ENCODE results near the gene TRAK2. TPM values are rescaled to one million over a fixed set of nuclear protein-coding genes. Genes with fewer than 3 reads are reported as not detected.

The TRAK2 gene
- total RNA-seq, 1 experiment from 2014 or later: 12.8 TPM

- ATAC-seq: peak; percentile 30; the same call in 1 of the 2 replicates
- POLR2A ChIA-PET: no interaction called here
- CTCF ChIA-PET: interaction anchor here (0.5 kb wide), 1 partner anchor 951 kb away, joined by 4 read pairs; no protein-coding TSS in a partner anchor
- Mint-ChIP-seq H3K27me3 (ENCODE audit: low read depth) (peaks cover 4% of the 10 kb centered on the region; the same call in 1 of the 2 replicates), H3K9me3 (peaks cover 36% of the 10 kb centered on the region), H3K4me3 (no peak overlapping the region), H3K4me1 (peaks cover 12% of the 10 kb centered on the region), H3K27ac (no peak overlapping the region), H3K36me3 (peaks cover 33% of the 10 kb centered on the region)
- TF ChIP-seq, protein P1, sequence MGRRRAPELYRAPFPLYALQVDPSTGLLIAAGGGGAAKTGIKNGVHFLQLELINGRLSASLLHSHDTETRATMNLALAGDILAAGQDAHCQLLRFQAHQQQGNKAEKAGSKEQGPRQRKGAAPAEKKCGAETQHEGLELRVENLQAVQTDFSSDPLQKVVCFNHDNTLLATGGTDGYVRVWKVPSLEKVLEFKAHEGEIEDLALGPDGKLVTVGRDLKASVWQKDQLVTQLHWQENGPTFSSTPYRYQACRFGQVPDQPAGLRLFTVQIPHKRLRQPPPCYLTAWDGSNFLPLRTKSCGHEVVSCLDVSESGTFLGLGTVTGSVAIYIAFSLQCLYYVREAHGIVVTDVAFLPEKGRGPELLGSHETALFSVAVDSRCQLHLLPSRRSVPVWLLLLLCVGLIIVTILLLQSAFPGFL (CRISPR knock-in tag; IDR thresholded peaks at IDR 0.05; ENCODE audit: borderline replicate concordance): no peak
- TF ChIP-seq, protein P2, sequence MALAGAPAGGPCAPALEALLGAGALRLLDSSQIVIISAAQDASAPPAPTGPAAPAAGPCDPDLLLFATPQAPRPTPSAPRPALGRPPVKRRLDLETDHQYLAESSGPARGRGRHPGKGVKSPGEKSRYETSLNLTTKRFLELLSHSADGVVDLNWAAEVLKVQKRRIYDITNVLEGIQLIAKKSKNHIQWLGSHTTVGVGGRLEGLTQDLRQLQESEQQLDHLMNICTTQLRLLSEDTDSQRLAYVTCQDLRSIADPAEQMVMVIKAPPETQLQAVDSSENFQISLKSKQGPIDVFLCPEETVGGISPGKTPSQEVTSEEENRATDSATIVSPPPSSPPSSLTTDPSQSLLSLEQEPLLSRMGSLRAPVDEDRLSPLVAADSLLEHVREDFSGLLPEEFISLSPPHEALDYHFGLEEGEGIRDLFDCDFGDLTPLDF (CRISPR knock-in tag; IDR thresholded peaks at IDR 0.05): no peak
- TF ChIP-seq ZNF138 (CRISPR knock-in tag; conservative IDR thresholded peaks at IDR 0.05) (no peak), ATF1 (CRISPR knock-in tag; IDR thresholded peaks at IDR 0.05) (no peak), ESRRA (CRISPR knock-in tag; IDR thresholded peaks at IDR 0.05; ENCODE audit: borderline replicate concordance) (no peak), NR3C1 (CRISPR knock-in tag; conservative IDR thresholded peaks at IDR 0.05; ENCODE audit: low read depth) (no peak), AR (CRISPR knock-in tag; IDR thresholded peaks at IDR 0.05) (no peak), USF1 (CRISPR knock-in tag; IDR thresholded peaks at IDR 0.05) (no peak), ZNF317 (CRISPR knock-in tag; IDR thresholded peaks at IDR 0.05; ENCODE audit: borderline replicate concordance, low read depth) (no peak), CREB1 (CRISPR knock-in tag; IDR thresholded peaks at IDR 0.05) (no peak), PRRX2 (CRISPR knock-in tag; IDR thresholded peaks at IDR 0.05) (no peak), GABPB1 (CRISPR knock-in tag; IDR thresholded peaks at IDR 0.05) (no peak), FOXK1 (CRISPR knock-in tag; IDR thresholded peaks at IDR 0.05) (no peak)
- TF ChIP-seq, protein P3, sequence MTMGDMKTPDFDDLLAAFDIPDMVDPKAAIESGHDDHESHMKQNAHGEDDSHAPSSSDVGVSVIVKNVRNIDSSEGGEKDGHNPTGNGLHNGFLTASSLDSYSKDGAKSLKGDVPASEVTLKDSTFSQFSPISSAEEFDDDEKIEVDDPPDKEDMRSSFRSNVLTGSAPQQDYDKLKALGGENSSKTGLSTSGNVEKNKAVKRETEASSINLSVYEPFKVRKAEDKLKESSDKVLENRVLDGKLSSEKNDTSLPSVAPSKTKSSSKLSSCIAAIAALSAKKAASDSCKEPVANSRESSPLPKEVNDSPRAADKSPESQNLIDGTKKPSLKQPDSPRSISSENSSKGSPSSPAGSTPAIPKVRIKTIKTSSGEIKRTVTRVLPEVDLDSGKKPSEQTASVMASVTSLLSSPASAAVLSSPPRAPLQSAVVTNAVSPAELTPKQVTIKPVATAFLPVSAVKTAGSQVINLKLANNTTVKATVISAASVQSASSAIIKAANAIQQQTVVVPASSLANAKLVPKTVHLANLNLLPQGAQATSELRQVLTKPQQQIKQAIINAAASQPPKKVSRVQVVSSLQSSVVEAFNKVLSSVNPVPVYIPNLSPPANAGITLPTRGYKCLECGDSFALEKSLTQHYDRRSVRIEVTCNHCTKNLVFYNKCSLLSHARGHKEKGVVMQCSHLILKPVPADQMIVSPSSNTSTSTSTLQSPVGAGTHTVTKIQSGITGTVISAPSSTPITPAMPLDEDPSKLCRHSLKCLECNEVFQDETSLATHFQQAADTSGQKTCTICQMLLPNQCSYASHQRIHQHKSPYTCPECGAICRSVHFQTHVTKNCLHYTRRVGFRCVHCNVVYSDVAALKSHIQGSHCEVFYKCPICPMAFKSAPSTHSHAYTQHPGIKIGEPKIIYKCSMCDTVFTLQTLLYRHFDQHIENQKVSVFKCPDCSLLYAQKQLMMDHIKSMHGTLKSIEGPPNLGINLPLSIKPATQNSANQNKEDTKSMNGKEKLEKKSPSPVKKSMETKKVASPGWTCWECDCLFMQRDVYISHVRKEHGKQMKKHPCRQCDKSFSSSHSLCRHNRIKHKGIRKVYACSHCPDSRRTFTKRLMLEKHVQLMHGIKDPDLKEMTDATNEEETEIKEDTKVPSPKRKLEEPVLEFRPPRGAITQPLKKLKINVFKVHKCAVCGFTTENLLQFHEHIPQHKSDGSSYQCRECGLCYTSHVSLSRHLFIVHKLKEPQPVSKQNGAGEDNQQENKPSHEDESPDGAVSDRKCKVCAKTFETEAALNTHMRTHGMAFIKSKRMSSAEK (CRISPR knock-in tag; IDR thresholded peaks at IDR 0.05; ENCODE audit: borderline replicate concordance): no peak
- TF ChIP-seq, protein P4, sequence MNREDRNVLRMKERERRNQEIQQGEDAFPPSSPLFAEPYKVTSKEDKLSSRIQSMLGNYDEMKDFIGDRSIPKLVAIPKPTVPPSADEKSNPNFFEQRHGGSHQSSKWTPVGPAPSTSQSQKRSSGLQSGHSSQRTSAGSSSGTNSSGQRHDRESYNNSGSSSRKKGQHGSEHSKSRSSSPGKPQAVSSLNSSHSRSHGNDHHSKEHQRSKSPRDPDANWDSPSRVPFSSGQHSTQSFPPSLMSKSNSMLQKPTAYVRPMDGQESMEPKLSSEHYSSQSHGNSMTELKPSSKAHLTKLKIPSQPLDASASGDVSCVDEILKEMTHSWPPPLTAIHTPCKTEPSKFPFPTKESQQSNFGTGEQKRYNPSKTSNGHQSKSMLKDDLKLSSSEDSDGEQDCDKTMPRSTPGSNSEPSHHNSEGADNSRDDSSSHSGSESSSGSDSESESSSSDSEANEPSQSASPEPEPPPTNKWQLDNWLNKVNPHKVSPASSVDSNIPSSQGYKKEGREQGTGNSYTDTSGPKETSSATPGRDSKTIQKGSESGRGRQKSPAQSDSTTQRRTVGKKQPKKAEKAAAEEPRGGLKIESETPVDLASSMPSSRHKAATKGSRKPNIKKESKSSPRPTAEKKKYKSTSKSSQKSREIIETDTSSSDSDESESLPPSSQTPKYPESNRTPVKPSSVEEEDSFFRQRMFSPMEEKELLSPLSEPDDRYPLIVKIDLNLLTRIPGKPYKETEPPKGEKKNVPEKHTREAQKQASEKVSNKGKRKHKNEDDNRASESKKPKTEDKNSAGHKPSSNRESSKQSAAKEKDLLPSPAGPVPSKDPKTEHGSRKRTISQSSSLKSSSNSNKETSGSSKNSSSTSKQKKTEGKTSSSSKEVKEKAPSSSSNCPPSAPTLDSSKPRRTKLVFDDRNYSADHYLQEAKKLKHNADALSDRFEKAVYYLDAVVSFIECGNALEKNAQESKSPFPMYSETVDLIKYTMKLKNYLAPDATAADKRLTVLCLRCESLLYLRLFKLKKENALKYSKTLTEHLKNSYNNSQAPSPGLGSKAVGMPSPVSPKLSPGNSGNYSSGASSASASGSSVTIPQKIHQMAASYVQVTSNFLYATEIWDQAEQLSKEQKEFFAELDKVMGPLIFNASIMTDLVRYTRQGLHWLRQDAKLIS (CRISPR knock-in tag; IDR thresholded peaks at IDR 0.05; ENCODE audit: borderline replicate concordance): no peak
- TF ChIP-seq, protein P5, sequence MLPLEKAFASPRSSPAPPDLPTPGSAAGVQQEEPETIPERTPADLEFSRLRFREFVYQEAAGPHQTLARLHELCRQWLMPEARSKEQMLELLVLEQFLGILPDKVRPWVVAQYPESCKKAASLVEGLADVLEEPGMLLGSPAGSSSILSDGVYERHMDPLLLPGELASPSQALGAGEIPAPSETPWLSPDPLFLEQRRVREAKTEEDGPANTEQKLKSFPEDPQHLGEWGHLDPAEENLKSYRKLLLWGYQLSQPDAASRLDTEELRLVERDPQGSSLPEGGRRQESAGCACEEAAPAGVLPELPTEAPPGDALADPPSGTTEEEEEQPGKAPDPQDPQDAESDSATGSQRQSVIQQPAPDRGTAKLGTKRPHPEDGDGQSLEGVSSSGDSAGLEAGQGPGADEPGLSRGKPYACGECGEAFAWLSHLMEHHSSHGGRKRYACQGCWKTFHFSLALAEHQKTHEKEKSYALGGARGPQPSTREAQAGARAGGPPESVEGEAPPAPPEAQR (CRISPR knock-in tag; IDR thresholded peaks at IDR 0.05): no peak
- TF ChIP-seq, protein P6, sequence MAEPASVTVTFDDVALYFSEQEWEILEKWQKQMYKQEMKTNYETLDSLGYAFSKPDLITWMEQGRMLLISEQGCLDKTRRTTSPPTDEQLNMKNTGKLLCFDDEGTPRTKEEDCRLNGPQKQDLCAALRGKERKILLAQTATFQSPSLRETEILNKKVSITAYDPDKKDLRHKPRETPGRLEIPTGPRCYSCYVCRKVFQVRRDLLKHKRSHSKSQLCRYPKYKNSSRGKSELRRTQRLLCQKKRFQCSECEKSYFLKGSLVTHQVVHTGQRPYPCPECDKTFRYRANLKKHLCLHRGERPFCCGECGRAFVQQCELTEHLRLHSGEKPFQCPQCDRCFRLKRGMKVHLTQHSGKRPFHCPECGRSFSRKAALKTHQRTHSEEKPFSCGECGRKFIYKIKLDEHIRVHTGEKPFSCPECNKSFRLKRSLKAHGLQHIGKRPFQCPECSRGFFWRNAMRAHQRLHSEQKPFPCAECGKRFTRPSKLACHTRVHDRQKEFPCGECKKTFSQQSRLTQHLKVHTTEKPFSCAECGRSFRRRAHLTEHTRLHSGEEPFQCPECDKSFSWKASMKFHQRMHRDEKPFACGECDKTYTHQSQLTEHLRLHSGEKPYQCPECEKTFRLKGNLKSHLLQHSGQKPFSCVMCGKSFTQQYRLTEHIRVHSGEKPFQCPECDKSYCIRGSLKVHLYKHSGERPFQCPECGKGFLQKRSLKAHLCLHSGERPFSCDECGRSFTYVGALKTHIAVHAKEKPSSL (CRISPR knock-in tag; conservative IDR thresholded peaks at IDR 0.05): no peak
- no peak for DNase-seq (ENCODE audit: low spot score)
These were observed 18.5 kb downstream of the TRAK2 start for GRCh38 chr2:201432621-201433393.

Measured in WTC11 (cell line).